Esophagus squamous epithelium (tissue), 5 donors: ENCODE results near the gene STAT1. TPM values are rescaled to one million over a fixed set of nuclear protein-coding genes. Genes with fewer than 3 reads are reported as not detected.

ENCODE experiments used
- DNase-seq: peaks from one replicate; lab custom pipeline; 2025; lab: John Stamatoyannopoulos, UW
- H3K27ac ChIP-seq, 4 donors: fragments of 200-600 bp; sonication (generic); one replicate each; pipeline ENCODE4 v1.5.1; 2016 to 2019; ENCODE audit warnings: mild to moderate bottlenecking in 1 of 4
- H3K27me3 ChIP-seq, 4 donors: fragments of 200-600 bp; sonication (generic); 1 replicate in 3 of 4; 2 replicates in 1 of 4; pipeline versions ENCODE4 v1.5.1 to v1.6.0; 2017 to 2021; ENCODE audit warnings: antibody characterized with exemption in 1 of 4
- H3K36me3 ChIP-seq, 3 donors: fragments of 200-600 bp; sonication (generic); one replicate each; pipeline ENCODE4 v1.5.1; 2016 to 2019
- H3K4me1 ChIP-seq, 3 donors: fragments of 200-600 bp; sonication (generic); one replicate each; pipeline ENCODE4 v1.5.1; 2017 to 2019
- H3K4me3 ChIP-seq, 4 donors: fragments of 200-600 bp; sonication (generic); 1 replicate in 3 of 4; 2 replicates in 1 of 4; pipeline ENCODE4 v1.5.1; 2016 to 2019; ENCODE audit warnings: mild to moderate bottlenecking in 2 of 4, moderate library complexity in 1 of 4
- H3K9me3 ChIP-seq, 3 donors: fragments of 200-600 bp; sonication (generic); one replicate each; pipeline ENCODE4 v1.5.1; 2016 to 2019
- POLR2A ChIP-seq, 4 donors: fragments of 450-650 bp; IDR thresholded peaks; one replicate each; pipeline ENCODE4 v1.6.1; 2017; ENCODE audit warnings: antibody characterized with exemption in 4 of 4, mild to moderate bottlenecking in 4 of 4, moderate library complexity in 3 of 4
- WGBS, 2 donors: methylation state at CpG; one replicate each; pipeline ENCODE4 v1.1.5; 2018; 5-methylcytosine and 5-hydroxymethylcytosine counted together
- intact Hi-C: fragments of 100-400 bp; cut with DNase I; formaldehyde crosslinking; loops from one replicate; pipeline ENCODE4 v1.15.0; 2022
- total RNA-seq, 4 donors: library from RNA; depleted of rRNA; stranded (reverse); fragments of >200 nt; gene quantifications; one replicate each; pipeline ENCODE4 v1.1.0, GENCODE V29; 2016
- TF ChIP-seq, protein P1 (sequence below), 6 experiments: fragments of 450-650 bp in 4 of 6; fragments of 200-600 bp in 2 of 6; sonication (generic) in 2 of 6; IDR thresholded peaks; one replicate each; pipeline ENCODE4 v1.5.1; 2016 to 2019; ENCODE audit warnings: antibody characterized with exemption in 6 of 6, mild to moderate bottlenecking in 4 of 6, moderate library complexity in 4 of 6
- donor health status: DM: yes; HTN: yes; CAD: no.

Gene STAT1
- total RNA-seq, 4 donors from 2014 or later: 23.6 to 58.9 (median 36.1) TPM

DNA sequence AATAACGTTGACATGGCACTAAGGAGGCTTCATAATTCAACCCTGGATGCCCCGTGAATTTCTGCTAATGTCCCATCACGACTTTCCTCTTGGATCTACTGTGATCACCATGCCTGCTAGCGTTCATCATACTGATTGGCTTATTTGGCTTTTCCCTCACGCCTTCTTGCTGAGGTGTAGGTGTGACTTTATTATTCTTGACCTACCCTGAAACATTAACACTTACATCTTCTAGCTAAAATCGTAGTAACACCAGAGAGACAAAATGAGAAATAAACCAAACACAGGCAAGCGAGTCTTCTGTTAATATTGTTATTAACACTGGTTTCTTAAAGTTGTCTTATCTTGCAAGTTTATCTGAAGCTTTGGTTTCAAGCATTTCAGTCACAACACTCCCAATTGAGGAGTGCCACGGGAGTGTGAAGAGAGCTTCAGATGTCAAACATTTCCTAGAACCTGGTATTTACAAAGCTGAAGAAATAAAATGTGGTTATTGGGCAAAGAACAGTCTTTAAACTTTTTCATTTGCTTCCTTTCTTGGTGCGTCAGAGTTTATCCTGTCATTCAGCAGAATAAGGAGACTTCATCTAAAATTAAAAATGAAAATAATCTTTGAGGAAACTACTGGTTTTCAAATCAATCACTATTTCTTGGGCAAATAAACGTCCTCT lies 15.4 kb upstream of the STAT1 start:
- Histone ChIP-seq H3K36me3 (no peaks in the 10 kb centered on the region), H3K9me3 (no peaks in the 10 kb centered on the region), H3K4me3 (no peak overlapping the region), H3K27ac (no peak overlapping the region), H3K27me3 (no peaks in the 10 kb centered on the region), H3K4me1 (peaks cover 0 to 7% (median 0%) of the 10 kb centered on the region in 3 donors)
- TF ChIP-seq, protein P1, sequence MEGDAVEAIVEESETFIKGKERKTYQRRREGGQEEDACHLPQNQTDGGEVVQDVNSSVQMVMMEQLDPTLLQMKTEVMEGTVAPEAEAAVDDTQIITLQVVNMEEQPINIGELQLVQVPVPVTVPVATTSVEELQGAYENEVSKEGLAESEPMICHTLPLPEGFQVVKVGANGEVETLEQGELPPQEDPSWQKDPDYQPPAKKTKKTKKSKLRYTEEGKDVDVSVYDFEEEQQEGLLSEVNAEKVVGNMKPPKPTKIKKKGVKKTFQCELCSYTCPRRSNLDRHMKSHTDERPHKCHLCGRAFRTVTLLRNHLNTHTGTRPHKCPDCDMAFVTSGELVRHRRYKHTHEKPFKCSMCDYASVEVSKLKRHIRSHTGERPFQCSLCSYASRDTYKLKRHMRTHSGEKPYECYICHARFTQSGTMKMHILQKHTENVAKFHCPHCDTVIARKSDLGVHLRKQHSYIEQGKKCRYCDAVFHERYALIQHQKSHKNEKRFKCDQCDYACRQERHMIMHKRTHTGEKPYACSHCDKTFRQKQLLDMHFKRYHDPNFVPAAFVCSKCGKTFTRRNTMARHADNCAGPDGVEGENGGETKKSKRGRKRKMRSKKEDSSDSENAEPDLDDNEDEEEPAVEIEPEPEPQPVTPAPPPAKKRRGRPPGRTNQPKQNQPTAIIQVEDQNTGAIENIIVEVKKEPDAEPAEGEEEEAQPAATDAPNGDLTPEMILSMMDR (IDR thresholded peaks at IDR 0.05): no peak
- no peak for TF ChIP-seq POLR2A (IDR thresholded peaks at IDR 0.05)
- intact Hi-C loops: loop anchor here (10.0 kb wide), 1 partner anchor 245 kb away; no protein-coding TSS in a partner anchor
- DNase-seq: no peak
- 69 to 76% methylated on average over 10 of the region's 10 CpGs for WGBS, 2 donors

DNA sequence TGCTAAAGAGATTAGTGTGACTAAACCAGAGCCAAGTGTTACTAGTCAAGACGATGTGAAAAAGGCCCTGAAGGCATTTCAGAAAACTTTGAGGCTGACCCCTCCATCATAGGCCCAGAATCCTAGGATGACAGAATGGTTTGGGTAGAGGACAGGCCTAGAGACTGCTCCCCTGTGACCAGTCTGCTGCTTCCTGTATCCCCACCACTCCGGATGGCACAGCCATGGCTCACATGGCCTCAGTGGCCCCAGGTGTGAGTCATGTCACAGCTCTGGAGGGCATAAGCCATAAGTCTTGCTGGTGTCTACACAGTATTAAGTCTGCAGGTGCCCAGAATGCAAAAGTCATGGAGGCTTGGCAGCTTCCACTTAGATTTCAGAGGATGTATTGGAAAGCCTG lies 12.4 kb upstream of the STAT1 start:
- no peaks in the 10 kb centered on the region for H3K36me3 ChIP-seq
- intact Hi-C loops: loop anchor here (10.0 kb wide), 1 partner anchor 242 kb away; no protein-coding TSS in a partner anchor
- 11 to 13% methylated on average over 2 of the region's 2 CpGs for WGBS, 2 donors

DNA sequence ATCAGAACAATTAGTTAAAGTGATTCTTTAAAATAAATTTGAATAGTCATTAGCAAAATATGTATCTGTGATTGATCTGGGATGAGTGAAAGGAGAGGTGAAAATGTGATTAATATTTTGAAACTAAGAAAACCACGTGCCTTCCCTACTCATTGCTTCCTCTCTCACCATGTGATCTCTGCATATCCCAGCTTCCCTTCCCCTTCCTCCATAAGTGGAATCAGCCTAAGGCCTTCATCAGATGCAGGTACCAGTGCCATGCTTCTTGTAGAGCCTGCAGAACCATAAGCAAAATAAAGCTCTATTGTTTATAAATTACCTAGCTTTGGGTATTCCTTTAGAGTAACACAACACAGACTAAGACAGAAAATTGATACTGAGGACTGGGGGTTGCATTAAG lies 11.2 kb upstream of the STAT1 start:
- H3K4me3 ChIP-seq: no peak overlapping the region
- H3K27ac ChIP-seq: no peak overlapping the region
- no peaks in the 10 kb centered on the region for H3K9me3 ChIP-seq
- DNase-seq: no peak
- WGBS, 2 donors: 59 to 65% methylated on average over 1 of the region's 1 CpG
- TF ChIP-seq POLR2A (IDR thresholded peaks at IDR 0.05): no peak
- TF ChIP-seq, protein P1 (IDR thresholded peaks at IDR 0.05): no peak
- intact Hi-C loops: loop anchor here (10.0 kb wide), 1 partner anchor 240 kb away; no protein-coding TSS in a partner anchor
- peaks cover 0 to 13% (median 8%) of the 10 kb centered on the region in 3 donors for H3K4me1 ChIP-seq
- no peaks in the 10 kb centered on the region for H3K27me3 ChIP-seq
- no peaks in the 10 kb centered on the region for H3K36me3 ChIP-seq

More for the DNA sequence above, 12.4 kb upstream of the STAT1 start:
- no peak for DNase-seq
- Histone ChIP-seq H3K4me1 (peaks cover 0 to 11% (median 3%) of the 10 kb centered on the region in 3 donors), H3K27ac (no peak overlapping the region), H3K27me3 (no peaks in the 10 kb centered on the region), H3K9me3 (no peaks in the 10 kb centered on the region), H3K4me3 (no peak overlapping the region)
- TF ChIP-seq POLR2A (IDR thresholded peaks at IDR 0.05): no peak
- TF ChIP-seq, protein P1 (IDR thresholded peaks at IDR 0.05): no peak

DNA sequence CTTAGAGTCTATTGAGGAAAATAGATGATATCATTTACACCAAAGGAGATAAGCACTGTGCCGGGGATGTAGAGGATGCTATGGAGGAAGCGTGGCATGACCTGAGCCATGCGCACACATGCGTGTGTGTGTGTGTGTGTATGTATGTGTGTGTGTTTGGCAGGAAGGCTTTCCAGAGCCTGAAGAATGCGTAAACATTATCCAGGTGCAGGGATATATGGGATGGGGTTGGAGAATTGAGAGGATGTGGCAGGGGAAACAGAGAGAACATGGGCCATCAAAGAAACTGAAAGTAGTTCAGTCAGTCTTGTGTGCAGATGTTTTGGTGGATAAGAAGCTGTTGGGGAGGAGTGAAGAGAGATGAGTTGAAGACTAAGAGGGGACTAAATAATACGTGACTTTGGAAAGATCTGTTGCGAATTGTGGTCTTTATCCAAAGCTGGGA lies 9.3 kb upstream of the STAT1 start:
- DNase-seq: no peak
- Histone ChIP-seq H3K27me3 (no peaks in the 10 kb centered on the region), H3K4me1 (peaks cover 0 to 18% (median 8%) of the 10 kb centered on the region in 3 donors), H3K36me3 (no peaks in the 10 kb centered on the region), H3K27ac (no peak overlapping the region), H3K4me3 (no peak overlapping the region), H3K9me3 (no peaks in the 10 kb centered on the region)
- intact Hi-C loops: loop anchor here (10.0 kb wide), 1 partner anchor 238 kb away; no protein-coding TSS in a partner anchor
- 74 to 75% methylated on average over 7 of the region's 7 CpGs for WGBS, 2 donors
- TF ChIP-seq, protein P1 (IDR thresholded peaks at IDR 0.05): no peak
- no peak for TF ChIP-seq POLR2A (IDR thresholded peaks at IDR 0.05)

DNA sequence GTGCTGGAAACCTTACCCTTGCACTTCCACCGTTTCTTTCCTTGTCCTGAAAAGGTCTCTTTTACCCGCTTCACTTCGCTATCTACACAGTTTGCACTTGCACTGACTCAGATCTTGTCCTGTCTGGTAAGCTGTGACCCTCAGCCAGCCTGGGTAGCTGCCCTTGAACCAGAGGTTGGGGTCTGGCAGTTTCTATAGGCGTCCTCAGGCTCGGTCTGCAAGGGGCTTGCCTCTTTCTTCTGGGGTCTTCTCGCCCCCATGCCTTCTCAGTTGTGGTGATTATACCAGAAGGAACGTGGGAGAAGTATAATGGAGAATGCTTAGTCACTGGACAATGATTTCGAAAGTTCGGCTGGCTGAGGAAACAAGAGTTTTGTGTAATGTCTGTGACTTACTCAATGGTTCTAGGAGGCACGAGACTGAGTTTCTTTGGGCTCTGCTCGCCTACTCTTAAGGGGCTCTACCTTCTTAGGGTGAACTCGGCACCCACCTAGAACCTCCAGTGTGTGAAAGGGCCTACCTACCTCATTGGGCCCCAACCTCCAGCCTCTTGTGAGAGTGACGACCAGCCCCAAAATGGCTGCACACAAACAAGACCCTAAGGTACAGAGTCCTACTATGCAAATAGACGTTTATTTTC lies 6.9 kb upstream of the STAT1 start:
- H3K27ac ChIP-seq: peak overlapping the region; percentile 84 to 95 (median 89)
- intact Hi-C loops: loop anchor here (10.0 kb wide), 1 partner anchor 236 kb away; no protein-coding TSS in a partner anchor
- H3K4me1 ChIP-seq: peaks cover 0 to 18% (median 8%) of the 10 kb centered on the region in 3 donors
- H3K27me3 ChIP-seq: no peaks in the 10 kb centered on the region
- no peak for TF ChIP-seq POLR2A (IDR thresholded peaks at IDR 0.05)
- TF ChIP-seq, protein P1 (IDR thresholded peaks at IDR 0.05): no peak
- 9 to 21% methylated on average over 7 to 13 of the region's 14 CpGs for WGBS, 2 donors
- H3K4me3 ChIP-seq: peak overlapping the region; percentile 70 to 87 (median 76)
- no peaks in the 10 kb centered on the region for H3K9me3 ChIP-seq
- H3K36me3 ChIP-seq: no peaks in the 10 kb centered on the region
- no peak for DNase-seq
